HG03460 (cell line): ENCODE results near the gene TIMM21.

Source experiments
- ATAC-seq: cut with Tn5 transposase; IDR thresholded peaks from one replicate; pipeline ENCODE4 v1.9.1; 2021; ENCODE audit not compliant: unreplicated experiment

The TIMM21 gene, protein sequence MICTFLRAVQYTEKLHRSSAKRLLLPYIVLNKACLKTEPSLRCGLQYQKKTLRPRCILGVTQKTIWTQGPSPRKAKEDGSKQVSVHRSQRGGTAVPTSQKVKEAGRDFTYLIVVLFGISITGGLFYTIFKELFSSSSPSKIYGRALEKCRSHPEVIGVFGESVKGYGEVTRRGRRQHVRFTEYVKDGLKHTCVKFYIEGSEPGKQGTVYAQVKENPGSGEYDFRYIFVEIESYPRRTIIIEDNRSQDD

DNA sequence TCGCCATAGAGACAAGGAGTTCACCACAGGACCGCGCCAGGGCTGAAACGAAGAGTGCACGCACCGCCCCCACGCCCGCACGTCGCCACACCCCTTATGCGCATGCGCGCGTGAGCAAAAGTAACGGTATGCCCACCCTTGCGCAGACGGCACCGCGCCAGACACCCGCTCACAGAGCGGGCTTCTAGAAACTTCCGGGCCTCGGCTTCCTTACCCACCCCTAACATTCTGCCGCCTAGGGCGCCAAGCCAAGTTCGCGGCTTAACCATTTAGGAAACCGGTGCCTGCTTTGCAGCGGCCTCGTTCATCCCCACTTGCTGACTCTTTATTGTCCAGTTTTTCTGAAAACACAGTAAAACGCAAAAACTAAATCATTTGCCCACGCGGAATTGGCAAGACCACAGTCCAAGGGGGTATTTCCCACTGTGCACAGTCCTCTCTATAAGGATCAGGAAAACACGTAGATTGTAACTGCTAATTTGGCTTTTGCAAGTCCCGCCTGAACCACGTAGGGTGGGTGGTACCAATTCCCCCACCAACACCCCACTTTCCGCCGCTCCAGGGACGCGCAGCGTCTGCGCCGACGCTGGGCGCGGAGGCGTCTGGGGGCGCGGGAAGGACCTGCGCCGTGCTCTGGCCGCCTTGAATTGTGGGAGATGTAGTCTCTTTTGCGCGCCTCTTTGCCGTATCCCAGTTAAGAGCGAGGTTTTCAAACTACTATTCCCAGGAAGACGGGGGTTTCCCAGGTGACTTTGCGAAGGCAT lies at the start of gene TIMM21, which contains the start of gene FBXO15:
Gene TIMM21, plus strand, starts transcription at position 745 of the 764 bp plus-strand sequence. CDS start 286 bp downstream, outside the sequence.
Gene FBXO15, minus strand, starts transcription at position 56 of the 764 bp plus-strand sequence. Its CDS starts 49 bp downstream, at position 7.
- peak; percentile 87 for ATAC-seq

DNA sequence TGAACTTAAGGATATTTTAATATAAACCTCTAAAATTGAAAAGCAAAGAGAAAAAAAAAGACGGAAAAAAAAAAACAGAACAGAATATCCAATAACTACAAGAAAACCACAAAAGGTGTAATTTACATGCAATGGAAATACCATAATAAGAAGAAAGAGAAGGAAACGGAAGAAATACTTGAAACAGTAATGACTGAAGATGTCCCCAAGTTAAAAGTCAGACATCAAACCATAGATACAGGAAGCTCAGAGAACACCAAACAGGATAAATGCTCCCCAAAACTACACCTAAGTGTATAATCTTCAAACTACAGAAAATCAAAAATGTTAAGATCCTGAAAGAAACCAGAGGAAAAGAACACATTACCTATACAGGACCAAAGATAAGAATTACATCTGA lies 39.9 kb upstream of the TIMM21 start:
- no peak for ATAC-seq

DNA sequence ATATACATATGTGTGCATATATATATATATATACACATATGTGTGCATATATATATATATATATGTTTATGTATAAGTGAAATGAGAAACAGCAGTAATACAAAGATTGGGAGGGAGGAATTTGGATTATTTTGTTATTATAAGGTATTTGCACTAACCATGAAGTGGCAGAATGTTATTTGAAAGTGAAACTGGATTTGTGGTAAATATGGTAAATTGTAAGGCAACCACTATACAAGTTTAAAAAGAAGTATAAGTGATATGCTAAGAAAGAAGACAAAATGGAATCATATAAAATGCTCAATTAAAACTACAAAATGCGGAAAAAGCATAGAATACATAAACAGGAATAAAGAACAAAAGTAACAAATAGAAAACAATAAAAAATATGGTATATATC lies 38.2 kb upstream of the TIMM21 start:
- no peak for ATAC-seq

DNA sequence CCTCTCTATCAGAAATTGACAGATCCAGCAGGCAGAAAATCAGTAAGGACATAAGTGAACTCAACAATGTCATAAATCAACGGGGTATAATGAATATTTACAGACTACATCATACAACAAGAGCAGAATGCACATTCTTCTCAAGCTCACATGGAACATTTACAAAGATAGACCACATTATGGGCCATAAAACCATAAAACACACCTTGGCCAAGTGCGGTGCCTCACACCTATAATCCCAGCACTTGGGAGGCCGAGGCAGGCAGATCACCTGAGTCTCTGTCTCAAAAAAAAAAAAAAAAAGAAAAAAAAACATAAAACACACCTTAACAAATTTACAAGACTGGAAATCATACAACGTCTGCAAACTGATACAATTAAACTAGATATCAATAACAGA lies 37.3 kb upstream of the TIMM21 start:
- ATAC-seq: no peak

DNA sequence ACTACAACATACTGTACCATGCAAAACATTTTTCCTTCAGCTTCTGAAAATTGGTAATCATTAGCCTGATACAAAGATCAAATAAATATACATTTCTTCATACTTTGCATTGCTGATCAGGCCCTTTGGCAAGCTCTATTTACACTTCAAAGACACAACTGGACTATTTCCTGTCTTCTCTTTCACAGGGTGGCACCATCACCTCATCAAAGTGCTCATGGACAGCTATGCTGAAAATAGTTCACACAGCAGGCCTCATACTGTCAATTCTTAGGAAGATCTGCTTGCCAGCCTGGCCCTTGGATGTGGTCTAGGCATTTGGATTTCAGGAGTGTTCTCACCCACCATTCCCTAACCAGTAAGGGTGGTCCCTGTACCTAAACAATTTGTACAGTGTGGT lies 34.6 kb upstream of the TIMM21 start:
- no peak for ATAC-seq

DNA sequence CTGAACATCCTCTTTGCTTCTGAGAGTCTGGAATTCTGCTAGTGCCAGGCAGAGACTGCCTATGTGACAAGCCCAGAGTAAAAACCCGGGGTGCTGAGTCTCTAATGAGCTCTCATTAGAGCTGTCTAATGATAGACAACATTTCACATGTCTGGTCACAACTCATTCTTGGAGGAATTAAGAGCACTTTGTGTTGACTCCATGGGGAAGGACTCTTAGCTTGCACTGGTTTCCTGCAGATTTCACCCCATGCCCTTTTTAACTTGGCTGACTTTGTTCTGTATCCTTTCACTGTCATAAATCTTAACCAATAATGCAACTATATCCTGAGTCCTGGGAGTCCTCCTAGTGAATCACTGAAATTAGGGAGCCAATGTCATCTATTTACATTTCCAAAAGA lies 34.2 kb upstream of the TIMM21 start:
- no peak for ATAC-seq

DNA sequence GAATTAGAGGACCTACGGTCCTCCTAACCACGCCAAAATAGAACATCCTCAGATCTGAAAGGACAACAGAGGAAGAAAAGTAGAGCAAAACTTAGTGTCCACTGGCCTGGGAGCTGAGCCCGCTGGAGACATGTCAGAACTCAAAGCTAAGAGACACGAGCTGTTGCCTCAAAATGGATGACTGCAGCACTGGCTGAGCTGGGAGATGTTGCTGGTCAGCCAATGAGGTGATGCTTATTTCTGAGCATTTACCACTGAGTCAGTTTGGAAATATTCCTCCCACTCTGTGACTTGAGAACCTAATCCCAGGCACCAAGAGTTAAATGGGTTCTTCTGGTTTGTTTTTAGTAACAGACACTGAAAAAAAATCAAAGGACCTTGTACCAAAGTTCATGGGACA lies 33.3 kb upstream of the TIMM21 start:
- ATAC-seq: no peak

DNA sequence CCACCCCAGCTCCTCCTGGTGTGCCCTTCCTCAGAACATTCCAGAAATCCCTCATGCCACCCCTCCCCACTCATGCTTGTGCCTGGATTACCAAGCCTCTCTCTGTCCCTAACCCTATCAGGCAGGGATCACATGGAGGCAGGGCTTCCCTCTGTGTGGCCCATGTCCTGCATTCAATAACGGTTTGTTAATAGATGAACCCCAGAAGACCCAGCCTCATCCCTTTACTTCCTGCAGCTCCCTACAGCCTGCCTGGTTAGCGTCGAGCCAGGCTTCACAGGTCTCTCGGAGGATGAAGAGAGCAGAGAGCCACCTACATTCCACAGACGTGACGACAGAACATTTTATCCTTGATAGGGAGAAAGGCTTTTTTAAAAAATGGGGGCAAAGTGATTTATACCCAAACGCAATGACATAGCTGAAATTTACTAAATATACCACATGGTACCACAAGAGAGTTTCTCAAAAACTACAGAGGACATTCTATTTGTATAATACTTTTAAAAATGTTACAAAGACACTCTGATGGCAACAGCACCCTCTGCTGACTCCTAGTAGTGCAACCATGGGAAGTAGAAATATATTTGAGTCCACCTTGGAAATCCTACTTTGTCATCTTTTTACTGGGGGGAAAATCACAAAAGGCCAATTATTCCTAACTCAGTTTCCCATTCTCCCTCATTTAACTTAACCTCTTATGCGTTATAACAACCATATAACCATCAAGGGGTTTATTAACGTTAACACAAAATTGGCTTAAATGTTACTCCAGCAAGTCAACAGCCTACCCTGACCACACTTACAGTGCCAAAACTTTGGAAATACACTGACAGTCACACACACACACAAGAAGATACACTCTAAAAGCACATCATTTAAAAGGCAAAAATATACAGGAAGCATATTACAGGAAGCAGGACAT lies 31.4 kb upstream of the TIMM21 start:
- no peak for ATAC-seq

DNA sequence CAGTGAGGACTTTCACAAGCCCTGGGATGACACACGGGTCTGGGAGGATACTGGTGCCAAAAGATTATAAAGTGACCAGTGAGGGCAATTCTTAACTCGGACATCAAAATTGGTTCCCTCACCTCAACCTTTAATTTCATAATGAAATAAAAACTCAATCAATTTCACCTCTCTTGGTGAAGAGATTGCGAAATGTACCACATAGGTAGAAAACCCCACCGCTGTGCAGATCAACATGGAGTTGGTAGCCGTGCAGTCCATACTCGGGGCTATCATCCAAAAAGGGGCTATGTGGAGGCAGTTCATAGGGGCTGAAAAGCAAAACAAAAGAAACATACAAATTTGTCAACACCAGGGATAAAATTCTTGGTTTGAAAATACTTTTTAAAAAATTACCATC lies 25.1 kb upstream of the TIMM21 start:
- ATAC-seq: no peak

DNA sequence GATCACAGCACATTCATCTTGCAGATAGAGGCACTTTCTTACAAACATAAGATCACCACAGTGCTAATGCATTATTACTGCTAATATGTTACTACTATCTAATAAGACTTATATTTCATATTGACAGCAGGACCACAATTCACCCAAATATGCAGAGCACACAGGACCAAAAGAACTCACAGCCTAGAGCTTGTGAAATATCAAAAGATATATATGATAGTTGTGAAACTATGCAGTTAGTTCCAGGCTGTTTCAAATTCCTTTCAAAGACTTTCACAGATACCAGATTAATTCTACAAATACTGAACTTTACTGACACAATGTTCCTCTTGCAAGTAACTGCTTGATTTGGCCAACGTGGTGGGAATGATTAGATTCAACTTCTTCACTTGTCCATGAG lies 23.7 kb upstream of the TIMM21 start:
- no peak for ATAC-seq

DNA sequence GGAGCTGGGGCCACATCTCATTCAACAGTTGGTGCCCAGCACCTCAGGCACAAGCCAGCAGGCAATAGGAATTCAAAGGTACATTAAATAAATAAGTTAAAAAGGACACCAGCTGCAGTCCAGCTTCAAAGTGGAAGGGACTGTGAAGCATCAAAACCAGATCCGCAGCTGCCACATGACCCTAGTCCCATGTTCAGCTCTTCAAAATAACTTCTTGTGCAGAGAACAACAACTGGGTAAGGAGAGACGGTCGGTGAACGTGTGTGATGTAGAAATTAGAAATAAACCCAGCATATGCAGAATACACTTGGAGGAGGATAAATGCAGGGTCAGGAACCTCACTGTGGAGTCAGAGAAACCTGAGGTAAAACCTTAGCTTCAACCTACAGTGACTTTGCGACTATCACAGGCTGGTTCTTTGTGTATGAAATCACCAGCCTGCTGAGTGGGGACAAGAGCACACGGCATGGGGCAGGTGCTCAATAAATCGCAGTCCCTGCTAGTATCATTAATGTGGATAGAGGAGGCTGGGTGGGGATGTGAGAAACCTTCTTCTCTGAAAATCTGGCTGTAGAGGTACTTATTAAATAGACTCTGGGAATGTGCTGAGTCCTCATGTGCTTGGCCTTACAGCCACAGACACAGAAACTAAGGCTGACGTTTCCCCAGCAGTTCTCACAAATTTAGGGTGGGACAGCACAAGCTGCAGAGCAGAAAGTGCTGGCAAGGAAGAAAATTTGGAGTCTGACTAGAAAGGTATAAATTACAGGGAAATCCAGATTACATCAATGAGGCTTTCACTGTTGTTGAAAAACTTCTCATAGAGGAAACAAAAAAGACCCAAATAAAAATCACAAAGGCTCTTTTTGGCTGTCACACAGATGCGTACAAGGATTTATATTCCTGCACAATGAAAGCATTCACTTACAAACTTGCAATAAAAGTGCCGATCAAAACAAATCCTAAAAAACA lies 21.4 kb upstream of the TIMM21 start:
- ATAC-seq: no peak

DNA sequence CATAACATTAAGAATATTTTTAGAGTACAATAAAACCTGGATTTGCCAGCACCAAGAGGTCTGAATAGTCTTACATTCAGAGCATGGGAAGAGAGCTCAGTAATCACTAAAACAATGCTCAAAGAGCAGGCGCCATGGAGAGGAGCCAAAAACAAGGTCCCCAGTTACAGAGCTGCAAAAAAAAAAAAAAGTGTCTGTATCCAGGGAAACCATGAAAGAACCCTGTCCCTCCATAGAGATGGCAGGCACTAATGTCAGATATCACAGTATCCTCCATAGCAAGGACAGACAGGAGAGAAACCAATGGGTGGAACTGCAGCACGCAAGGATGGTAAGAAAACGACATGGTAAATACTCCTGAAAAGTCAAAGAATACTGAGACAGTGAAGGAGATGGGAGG lies 20.2 kb upstream of the TIMM21 start:
- ATAC-seq: no peak

DNA sequence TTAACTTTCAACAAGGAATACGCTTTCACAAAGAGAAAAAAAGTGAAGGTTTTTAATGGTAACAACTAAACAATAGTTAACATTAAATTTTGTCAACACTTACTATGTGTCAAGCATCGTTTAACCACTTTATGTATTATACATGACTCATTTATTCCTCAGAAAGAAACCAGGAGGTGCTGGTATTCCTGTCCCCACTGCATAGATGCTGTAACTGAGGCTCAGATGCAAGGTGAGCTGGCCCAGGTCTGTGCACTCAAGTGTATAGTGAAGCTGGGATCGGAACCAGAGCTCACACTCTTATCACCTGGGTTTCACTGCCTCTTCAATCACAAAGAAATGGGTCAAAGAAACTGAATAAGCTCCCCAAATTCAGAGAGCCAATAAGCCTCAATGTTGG lies 17.2 kb upstream of the TIMM21 start:
- no peak for ATAC-seq

DNA sequence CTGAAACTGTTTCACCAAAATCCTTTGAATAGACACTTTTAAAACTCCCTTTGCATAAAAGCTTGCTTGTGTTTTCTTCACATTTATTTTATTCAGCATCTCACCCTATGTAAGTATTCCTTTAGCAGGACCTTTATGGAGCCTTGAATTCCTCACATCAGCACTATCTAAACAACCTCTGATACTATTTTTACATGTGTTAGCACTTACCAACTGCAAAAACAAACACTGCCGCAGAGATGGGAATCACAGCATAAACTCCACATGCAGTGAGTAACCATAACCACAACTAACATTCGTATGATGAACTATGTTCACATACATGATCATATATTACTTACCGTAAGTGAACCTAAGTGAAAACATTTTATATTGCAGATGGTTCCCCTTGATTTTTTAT lies 16.1 kb upstream of the TIMM21 start:
- no peak for ATAC-seq

DNA sequence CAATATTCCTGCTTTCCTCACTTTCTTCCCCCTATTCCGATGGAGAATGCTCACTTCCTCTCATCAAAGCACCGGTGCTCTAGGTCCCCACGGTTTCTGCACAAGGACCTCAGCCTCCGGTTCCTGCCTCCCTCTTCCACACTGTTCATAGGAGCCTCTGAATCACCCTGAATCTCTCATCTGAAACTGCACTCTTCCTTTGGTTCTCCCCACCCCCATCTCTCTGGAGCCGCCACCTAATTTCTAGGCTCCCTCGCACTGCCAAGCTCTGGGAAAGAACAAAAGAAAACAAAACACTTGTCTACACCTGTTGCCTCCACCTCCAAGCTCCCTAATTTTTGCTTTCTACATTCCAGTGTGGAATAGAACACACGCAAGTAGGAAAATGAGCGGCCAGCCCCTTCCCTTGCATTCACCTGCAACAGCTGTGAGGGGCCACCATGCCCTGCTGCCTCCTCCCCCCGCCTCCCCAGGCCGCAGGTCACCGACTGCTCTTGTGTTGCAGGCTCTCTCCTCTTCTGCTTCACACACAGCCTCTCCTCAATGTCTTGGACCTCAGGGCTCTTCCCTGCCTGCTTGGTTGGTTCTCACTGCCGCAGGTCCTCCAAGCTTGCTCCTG lies 10.3 kb upstream of the TIMM21 start:
- ATAC-seq: no peak

DNA sequence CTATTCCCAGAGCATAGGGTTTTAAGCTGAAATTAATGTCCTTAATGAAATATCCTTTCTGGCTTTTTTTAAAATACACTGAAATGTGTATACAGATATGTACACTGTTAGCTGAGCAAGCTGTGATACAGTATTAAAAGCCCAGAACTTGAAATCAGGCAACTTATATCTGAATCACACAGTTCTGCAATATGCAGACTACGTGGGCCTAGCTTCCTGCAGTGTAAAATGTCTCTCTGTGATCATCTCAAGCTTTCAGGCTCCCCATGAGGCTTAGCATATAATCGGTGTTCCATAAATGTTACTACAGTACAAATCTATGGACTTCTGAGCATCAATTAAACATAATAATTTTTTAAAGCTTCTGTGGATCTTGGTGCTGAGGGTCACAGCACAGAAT lies 8.9 kb upstream of the TIMM21 start:
- ATAC-seq: no peak

DNA sequence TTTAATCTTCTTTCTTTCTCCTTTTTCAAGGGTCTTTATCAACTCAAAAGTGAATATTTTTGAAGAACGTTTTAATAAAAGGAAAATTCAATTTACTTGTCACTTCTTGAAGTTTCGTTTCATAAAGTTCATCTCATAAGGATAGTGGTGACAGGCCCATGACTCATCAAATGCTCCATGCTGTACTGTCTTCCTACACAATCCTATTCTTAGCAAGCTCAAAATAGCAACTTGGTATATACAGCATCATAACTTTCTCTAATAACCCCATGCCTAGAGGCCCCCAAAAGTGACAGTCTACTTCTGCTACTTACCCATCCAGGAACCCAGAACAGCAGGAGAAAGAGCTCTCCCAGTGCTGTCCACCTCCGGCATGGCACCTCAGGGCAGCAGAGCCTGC lies 8.4 kb upstream of the TIMM21 start:
- no peak for ATAC-seq

DNA sequence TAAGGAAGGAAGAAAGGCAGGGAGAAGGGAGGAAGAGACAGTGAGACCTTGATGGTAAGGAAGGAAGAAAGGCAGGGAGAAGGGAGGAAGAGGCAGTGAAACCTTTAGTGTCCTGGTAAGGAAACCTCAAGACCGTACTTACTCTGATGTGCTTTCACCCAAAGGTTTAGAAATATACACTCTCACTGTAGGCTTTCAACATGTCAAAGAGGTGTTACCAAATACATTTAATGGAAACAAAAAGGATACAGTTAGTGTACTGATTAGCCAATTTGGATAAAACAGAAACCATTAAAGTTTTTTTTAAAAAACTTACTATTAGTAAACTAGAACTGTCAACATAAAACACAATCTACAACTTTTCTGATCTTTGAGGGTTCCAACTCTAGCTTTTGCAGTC lies 7.7 kb upstream of the TIMM21 start:
- ATAC-seq: no peak

DNA sequence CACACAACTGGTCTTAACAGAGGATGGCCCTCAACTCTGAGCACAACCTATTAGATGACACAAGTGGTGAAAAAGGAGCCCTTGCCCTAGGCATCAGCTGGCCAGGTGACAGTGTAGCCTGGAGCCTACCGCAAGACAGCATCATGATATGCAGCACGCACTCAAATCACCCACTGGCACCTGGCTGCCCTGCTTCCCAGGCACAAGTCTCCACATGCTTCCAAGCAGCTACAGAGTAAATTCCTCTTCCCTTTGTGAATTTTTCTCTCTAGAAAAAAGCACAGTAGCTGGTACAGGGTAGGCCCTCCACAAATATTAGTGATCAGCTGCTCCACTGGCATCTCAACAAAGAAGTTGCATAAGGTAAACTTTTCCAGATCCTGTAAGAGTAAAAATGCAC lies 6.7 kb upstream of the TIMM21 start:
- no peak for ATAC-seq

DNA sequence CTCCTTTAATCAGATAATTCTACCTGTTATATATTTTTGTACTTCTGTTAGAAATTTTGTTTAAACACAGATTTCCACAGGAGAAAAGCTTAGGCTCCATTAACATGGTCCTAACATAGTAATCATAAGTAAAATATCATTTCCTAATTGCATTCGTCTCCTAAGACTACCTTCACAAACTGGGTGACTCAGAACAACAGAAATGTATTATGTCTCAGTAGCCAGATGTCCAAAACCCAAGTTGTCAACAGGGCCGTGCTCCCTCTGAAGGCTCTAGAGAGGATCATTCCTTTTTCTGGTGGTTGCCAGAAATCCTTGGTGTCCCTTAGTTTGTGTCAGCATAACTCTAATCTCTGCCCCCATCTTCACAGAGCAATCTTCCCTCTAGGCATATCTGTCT lies 6.1 kb upstream of the TIMM21 start:
- no peak for ATAC-seq
